NB4 (cell line): Measurements from ENCODE around the gene MAPKAPK3.

Source experiments
- CTCF ChIP-seq: IDR thresholded peaks from one replicate; pipeline ENCODE4 v1.5.1; 2012; ENCODE audit warnings: low read depth, low read length
- MAX ChIP-seq: IDR thresholded peaks from 2 replicates; pipeline ENCODE4 v1.6.1; 2011; ENCODE audit warnings: low read depth, low read length
- POLR2A ChIP-seq: IDR thresholded peaks from 2 replicates; pipeline ENCODE4 v1.6.1; 2011; ENCODE audit warnings: mild to moderate bottlenecking; ENCODE audit not compliant: insufficient read length; ENCODE audit errors: extremely low read depth

- TF ChIP-seq CTCF: no peak
- no peak for TF ChIP-seq POLR2A
- no peak for TF ChIP-seq MAX
Measured at GRCh38 chr3:50695031-50695430, 78.1 kb downstream of the MAPKAPK3 start.
